ENCODE results near the gene FRMD4A. TPM values are rescaled to one million over a fixed set of nuclear protein-coding genes. Genes with fewer than 3 reads are reported as not detected.

FRMD4A gene
- total RNA-seq, 1 donor from 2014 or later, result 28.2 TPM

DNA sequence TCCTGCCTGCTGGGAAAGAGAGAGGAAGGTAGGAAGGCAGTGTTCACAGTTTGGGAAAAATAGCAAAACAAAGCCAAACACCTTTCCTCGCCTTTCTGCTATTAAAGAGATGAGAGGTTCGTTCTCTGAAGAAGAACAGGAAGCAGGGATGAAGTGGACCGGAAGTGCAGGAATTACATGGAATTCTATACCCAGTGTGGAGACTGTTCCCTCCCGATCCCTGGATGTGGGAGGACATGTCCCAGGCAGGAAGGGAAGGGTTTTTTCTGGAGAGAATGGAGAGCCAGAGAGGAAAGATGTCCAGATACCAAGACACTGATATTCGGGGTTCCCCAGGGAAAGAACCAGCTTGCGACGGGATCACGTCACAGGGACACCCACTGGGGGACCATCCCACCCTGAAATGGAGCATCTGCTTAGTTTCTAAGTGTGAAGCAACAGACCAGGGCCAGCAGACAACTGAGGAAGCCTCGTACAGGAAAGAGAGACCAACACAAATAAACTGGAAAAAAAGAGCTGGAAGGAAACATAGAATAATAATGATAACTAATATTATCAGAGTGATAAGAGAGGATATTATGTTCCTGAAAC, 556.3 kb downstream of the FRMD4A start:
- no peaks in the 10 kb centered on the region for H3K36me3 ChIP-seq (ENCODE audit: control insufficient read depth, insufficient read depth, low read length)
- no peak overlapping the region for H3K4me3 ChIP-seq (ENCODE audit: low read depth, low read length)
- TF ChIP-seq, protein P1, sequence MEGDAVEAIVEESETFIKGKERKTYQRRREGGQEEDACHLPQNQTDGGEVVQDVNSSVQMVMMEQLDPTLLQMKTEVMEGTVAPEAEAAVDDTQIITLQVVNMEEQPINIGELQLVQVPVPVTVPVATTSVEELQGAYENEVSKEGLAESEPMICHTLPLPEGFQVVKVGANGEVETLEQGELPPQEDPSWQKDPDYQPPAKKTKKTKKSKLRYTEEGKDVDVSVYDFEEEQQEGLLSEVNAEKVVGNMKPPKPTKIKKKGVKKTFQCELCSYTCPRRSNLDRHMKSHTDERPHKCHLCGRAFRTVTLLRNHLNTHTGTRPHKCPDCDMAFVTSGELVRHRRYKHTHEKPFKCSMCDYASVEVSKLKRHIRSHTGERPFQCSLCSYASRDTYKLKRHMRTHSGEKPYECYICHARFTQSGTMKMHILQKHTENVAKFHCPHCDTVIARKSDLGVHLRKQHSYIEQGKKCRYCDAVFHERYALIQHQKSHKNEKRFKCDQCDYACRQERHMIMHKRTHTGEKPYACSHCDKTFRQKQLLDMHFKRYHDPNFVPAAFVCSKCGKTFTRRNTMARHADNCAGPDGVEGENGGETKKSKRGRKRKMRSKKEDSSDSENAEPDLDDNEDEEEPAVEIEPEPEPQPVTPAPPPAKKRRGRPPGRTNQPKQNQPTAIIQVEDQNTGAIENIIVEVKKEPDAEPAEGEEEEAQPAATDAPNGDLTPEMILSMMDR (IDR thresholded peaks at IDR 0.05; ENCODE audit: insufficient read depth, low read length, poor library complexity, severe bottlenecking), result no peak
- H3K27me3 ChIP-seq (ENCODE audit: control insufficient read depth, insufficient read depth, low read length), result no peaks in the 10 kb centered on the region
- no peak for DNase-seq (ENCODE audit: low read depth)

DNA sequence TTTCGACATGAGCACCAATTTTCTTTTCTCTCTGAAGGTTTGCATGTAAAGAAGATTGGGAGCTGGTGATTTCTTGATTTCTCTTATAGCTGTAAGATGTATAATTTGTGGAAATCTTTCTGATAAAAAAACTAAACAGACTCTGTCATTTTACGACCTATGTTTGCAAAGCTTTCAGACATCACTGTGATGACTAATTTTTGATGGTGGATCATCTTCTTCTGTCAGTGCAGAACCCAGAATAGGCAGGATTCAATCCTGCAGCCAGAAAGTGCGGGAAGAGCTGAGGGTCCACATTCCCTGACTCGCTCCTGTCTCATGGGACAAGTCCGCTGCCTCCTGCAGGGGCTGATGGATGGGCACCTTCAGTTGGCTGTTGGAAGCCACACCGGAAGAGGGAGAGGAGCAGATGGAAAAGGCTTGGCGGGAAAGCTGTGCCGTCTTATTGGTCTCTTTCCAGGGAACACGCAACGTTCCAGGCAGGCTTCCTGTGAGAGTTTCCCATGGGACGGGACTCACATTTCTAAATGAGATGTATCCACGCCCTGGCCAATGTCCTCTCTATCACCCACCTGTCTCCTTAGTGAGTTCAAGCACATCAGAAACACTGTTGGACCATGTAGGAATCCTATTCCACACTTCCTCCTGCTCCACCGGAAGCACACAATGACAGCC, 557.1 kb downstream of the FRMD4A start:
- no peak for DNase-seq (ENCODE audit: low read depth)
- Histone ChIP-seq H3K27me3 (ENCODE audit: control insufficient read depth, insufficient read depth, low read length) (no peaks in the 10 kb centered on the region), H3K4me3 (ENCODE audit: low read depth, low read length) (no peak overlapping the region), H3K36me3 (ENCODE audit: control insufficient read depth, insufficient read depth, low read length) (no peaks in the 10 kb centered on the region)
- TF ChIP-seq, protein P1 (IDR thresholded peaks at IDR 0.05; ENCODE audit: insufficient read depth, low read length, poor library complexity, severe bottlenecking), result no peak

DNA sequence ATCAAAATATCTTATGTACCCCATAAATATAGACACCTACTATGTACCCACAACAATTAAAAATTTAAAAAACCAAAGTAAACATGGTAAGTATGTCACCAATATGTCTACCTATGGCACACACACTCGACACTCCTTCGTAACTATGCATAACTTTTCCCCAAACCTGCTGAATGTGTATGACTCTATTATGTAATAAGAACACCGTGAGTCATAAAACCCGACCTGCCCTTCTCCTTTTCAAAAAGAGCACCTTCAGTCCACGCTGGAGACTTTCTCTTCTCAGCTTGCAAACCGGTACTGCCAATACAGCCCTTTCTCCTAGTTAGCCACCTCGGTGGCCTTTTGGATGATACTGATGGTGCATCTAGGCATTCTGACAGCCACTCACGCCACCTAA, 557.7 kb downstream of the FRMD4A start:
- H3K4me3 ChIP-seq (ENCODE audit: low read depth, low read length), result no peak overlapping the region
- no peaks in the 10 kb centered on the region for H3K36me3 ChIP-seq (ENCODE audit: control insufficient read depth, insufficient read depth, low read length)
- TF ChIP-seq, protein P1 (IDR thresholded peaks at IDR 0.05; ENCODE audit: insufficient read depth, low read length, poor library complexity, severe bottlenecking), result no peak
- no peak for DNase-seq (ENCODE audit: low read depth)
- H3K27me3 ChIP-seq (ENCODE audit: control insufficient read depth, insufficient read depth, low read length), result no peaks in the 10 kb centered on the region

DNA sequence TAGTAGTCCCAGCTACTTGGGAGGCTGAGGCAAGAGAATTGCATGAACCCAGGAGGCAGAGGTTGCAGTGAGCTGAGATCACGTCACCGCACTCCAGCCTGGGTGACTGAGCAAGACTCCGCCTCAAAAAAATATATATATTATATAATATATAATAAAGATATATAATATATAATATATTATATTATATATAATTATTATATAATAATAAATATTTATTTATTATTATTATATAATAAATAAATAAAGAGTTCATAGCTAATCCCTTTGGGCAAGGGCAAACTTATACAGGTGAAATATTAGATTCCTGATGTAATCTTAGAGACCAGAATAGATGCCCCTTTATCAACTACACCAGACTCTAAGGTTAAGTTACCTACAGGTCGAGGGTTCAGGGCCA, 558.7 kb downstream of the FRMD4A start:
- Histone ChIP-seq H3K27me3 (ENCODE audit: control insufficient read depth, insufficient read depth, low read length) (no peaks in the 10 kb centered on the region), H3K4me3 (ENCODE audit: low read depth, low read length) (no peak overlapping the region), H3K36me3 (ENCODE audit: control insufficient read depth, insufficient read depth, low read length) (no peaks in the 10 kb centered on the region)
- no peak for DNase-seq (ENCODE audit: low read depth)
- TF ChIP-seq, protein P1 (IDR thresholded peaks at IDR 0.05; ENCODE audit: insufficient read depth, low read length, poor library complexity, severe bottlenecking), result no peak

DNA sequence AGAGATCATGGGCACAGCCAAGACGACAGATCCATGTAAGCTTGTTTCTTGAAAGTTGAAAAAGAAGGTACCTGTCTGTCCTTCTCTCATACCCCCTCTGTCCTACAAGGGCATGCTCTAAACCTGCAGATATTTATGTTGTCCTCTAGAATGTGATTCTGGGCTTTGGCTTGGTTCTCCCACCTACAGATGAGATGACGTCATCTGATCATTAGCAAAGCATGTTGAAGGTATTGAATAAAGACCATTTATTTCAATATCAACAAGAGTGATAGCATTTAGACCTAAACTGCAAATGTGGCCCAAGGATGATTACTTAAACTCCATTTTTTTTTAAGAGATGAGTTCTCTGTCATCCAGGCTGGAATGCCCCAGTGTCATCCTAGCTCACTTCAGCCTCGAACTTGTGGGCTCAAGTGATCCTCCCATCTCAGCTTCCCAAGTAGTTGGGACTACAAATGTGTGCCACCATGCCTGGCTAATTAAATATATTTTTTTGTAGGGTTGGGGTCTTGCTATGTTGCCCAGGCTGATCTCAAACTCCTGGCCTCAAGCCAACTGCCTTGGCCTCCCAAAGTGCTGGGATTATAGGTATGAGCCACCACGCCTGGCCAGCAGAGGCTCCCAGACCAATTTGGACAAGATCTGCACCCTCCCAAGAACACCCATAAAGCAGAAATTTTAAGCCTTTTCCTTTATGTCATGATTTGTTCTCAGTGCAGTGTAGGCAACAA, 559.8 kb downstream of the FRMD4A start:
- H3K36me3 ChIP-seq (ENCODE audit: control insufficient read depth, insufficient read depth, low read length), result no peaks in the 10 kb centered on the region
- TF ChIP-seq, protein P1 (IDR thresholded peaks at IDR 0.05; ENCODE audit: insufficient read depth, low read length, poor library complexity, severe bottlenecking), result no peak
- DNase-seq (ENCODE audit: low read depth), result no peak
- H3K27me3 ChIP-seq (ENCODE audit: control insufficient read depth, insufficient read depth, low read length), result no peaks in the 10 kb centered on the region
- H3K4me3 ChIP-seq (ENCODE audit: low read depth, low read length), result no peak overlapping the region
